Hepatocyte (in vitro differentiated cells): ENCODE data around the gene FIBCD1. TPM values are rescaled to one million over a fixed set of nuclear protein-coding genes. Genes with fewer than 3 reads are reported as not detected.

Experiments used
- DNase-seq: peaks from one replicate; pipeline ENCODE4 v3.0.0-alpha.2; 2016; ENCODE audit warnings: low spot score
- H2AFZ ChIP-seq: fragments of 200-600 bp; sonication (generic); 2 replicates; pipeline ENCODE4 v1.6.0; 2016; ENCODE audit warnings: antibody characterized with exemption, mild to moderate bottlenecking
- H3K27ac ChIP-seq: fragments of 200-600 bp; sonication (generic); 2 replicates; pipeline ENCODE4 v1.5.1; 2016; ENCODE audit warnings: mild to moderate bottlenecking
- H3K27me3 ChIP-seq: fragments of 200-600 bp; sonication (generic); 2 replicates; pipeline ENCODE4 v1.6.1; 2016
- H3K36me3 ChIP-seq: fragments of 200-600 bp; sonication (generic); replicated peaks from 2 replicates; pipeline ENCODE4 v1.5.1; 2016; ENCODE audit warnings: low read depth; ENCODE audit not compliant: insufficient read depth
- H3K4me1 ChIP-seq: fragments of 200-600 bp; sonication (generic); 2 replicates; pipeline ENCODE4 v1.5.1; 2016; ENCODE audit warnings: mild to moderate bottlenecking, moderate library complexity; ENCODE audit not compliant: insufficient read depth
- H3K4me2 ChIP-seq: fragments of 200-600 bp; sonication (generic); 2 replicates; pipeline ENCODE4 v1.6.0; 2016
- H3K4me3 ChIP-seq: fragments of 200-600 bp; sonication (generic); 2 replicates; pipeline ENCODE4 v1.5.1; 2016; ENCODE audit warnings: mild to moderate bottlenecking
- H3K79me2 ChIP-seq: fragments of 200-600 bp; sonication (generic); 2 replicates; pipeline ENCODE4 v1.6.0; 2017; ENCODE audit warnings: mild to moderate bottlenecking
- H3K9me2 ChIP-seq: fragments of 200-600 bp; sonication (generic); replicated peaks from 2 replicates; pipeline ENCODE4 v1.6.0; 2017; ENCODE audit warnings: mild to moderate bottlenecking; ENCODE audit not compliant: insufficient read depth
- H3K9me3 ChIP-seq: fragments of 200-600 bp; sonication (generic); 2 replicates; pipeline ENCODE4 v1.5.1; 2016; ENCODE audit warnings: low read depth, mild to moderate bottlenecking
- H4K20me1 ChIP-seq: fragments of 200-600 bp; sonication (generic); 2 replicates; pipeline ENCODE4 v1.6.0; 2016; ENCODE audit warnings: mild to moderate bottlenecking; ENCODE audit not compliant: insufficient read depth, poor library complexity, severe bottlenecking
- CTCF ChIP-seq: fragments of 200-600 bp; sonication (generic); IDR thresholded peaks from 2 replicates; pipeline ENCODE4 v1.5.1; 2016; ENCODE audit warnings: antibody characterized with exemption, mild to moderate bottlenecking; ENCODE audit not compliant: poor library complexity
- EZH2 ChIP-seq: fragments of 200-600 bp; sonication (generic); IDR thresholded peaks from 2 replicates; pipeline ENCODE4 v1.6.1; 2016; ENCODE audit warnings: antibody characterized with exemption, mild to moderate bottlenecking, borderline replicate concordance
- EZH2phosphoT487 ChIP-seq: fragments of 200-600 bp; sonication (generic); IDR thresholded peaks from one replicate; pipeline ENCODE4 v1.6.1; 2018; ENCODE audit warnings: antibody characterized with exemption, mild to moderate bottlenecking, low read depth, moderate library complexity; ENCODE audit not compliant: unreplicated experiment, severe bottlenecking
- WGBS: methylation state at CpG from one replicate; pipeline ENCODE4 v1.1.6; 2016; ENCODE audit warnings: low lambda C conversion rate; ENCODE audit errors: missing lambda C conversion rate; 5-methylcytosine and 5-hydroxymethylcytosine counted together
- polyA plus RNA-seq: library from polyadenylated mRNA; unstranded; fragments of >200 nt; fragmentation: Nextera tagmentation; extraction: Ambion mirVana; gene quantifications from 2 replicates; pipeline ENCODE4 v1.2.1, GENCODE V29; 2016
- total RNA-seq: library from RNA; depleted of rRNA; stranded (reverse); fragments of >200 nt; gene quantifications from 2 replicates; pipeline ENCODE4 v1.2.3, GENCODE V29; 2014

FIBCD1 gene
- total and polyA plus RNA-seq, 2 experiments from 2014 or later: 0.33 TPM; not detected in 1

- Histone ChIP-seq H3K36me3 (no peaks in the 10 kb centered on the region), H3K27ac (no peak overlapping the region), H4K20me1 (no peaks in the 10 kb centered on the region), H2AFZ (no peak overlapping the region), H3K9me2 (no peaks in the 10 kb centered on the region), H3K27me3 (peaks cover 4% of the 10 kb centered on the region), H3K4me1 (no peaks in the 10 kb centered on the region), H3K79me2 (no peaks in the 10 kb centered on the region), H3K4me3 (no peak overlapping the region), H3K9me3 (no peaks in the 10 kb centered on the region), H3K4me2 (no peak overlapping the region)
- TF ChIP-seq EZH2 (no peak), EZH2phosphoT487 (no peak), CTCF (no peak)
- DNase-seq: no peak
- 90% methylated on average over 13 of the region's 13 CpGs for WGBS
Observed at GRCh38 chr9:130975932-130976841, 37.1 kb upstream of the FIBCD1 start.

- no peaks in the 10 kb centered on the region for H3K79me2 ChIP-seq
- no peak overlapping the region for H3K4me2 ChIP-seq
- H3K27me3 ChIP-seq: peaks cover 4% of the 10 kb centered on the region
- no peak overlapping the region for H3K27ac ChIP-seq
- H3K36me3 ChIP-seq: no peaks in the 10 kb centered on the region
- H3K9me3 ChIP-seq: no peaks in the 10 kb centered on the region
- WGBS: 97% methylated on average over 5 of the region's 5 CpGs
- no peak overlapping the region for H2AFZ ChIP-seq
- H3K4me1 ChIP-seq: no peaks in the 10 kb centered on the region
- no peak for TF ChIP-seq CTCF
- no peak for TF ChIP-seq EZH2
- no peak for TF ChIP-seq EZH2phosphoT487
- H3K9me2 ChIP-seq: no peaks in the 10 kb centered on the region
- no peak overlapping the region for H3K4me3 ChIP-seq
- no peaks in the 10 kb centered on the region for H4K20me1 ChIP-seq
- DNase-seq: no peak
Observed at GRCh38 chr9:130975156-130975555, 36.1 kb upstream of the FIBCD1 start.

- H3K27me3 ChIP-seq: peaks cover 4% of the 10 kb centered on the region
- no peaks in the 10 kb centered on the region for H3K9me2 ChIP-seq
- no peak overlapping the region for H3K4me3 ChIP-seq
- H4K20me1 ChIP-seq: no peaks in the 10 kb centered on the region
- no peak for DNase-seq
- H3K79me2 ChIP-seq: no peaks in the 10 kb centered on the region
- no peak overlapping the region for H3K4me2 ChIP-seq
- no peak overlapping the region for H2AFZ ChIP-seq
- WGBS: 94% methylated on average over 5 of the region's 5 CpGs
- no peaks in the 10 kb centered on the region for H3K36me3 ChIP-seq
- H3K9me3 ChIP-seq: no peaks in the 10 kb centered on the region
- no peak for TF ChIP-seq CTCF
- no peak for TF ChIP-seq EZH2
- TF ChIP-seq EZH2phosphoT487: no peak
- H3K4me1 ChIP-seq: no peaks in the 10 kb centered on the region
- no peak overlapping the region for H3K27ac ChIP-seq
Observed at GRCh38 chr9:130974697-130975096, 35.6 kb upstream of the FIBCD1 start.
